ENCODE results near the gene OXSM. TPM values are rescaled to one million over a fixed set of nuclear protein-coding genes. Genes with fewer than 3 reads are reported as not detected.

Gene OXSM
- polyA plus RNA-seq, 2 donors = 10.8 to 13.9 TPM

GRCh38 chr3:25780618-25781017 is 9.3 kb upstream of the OXSM start:
- Histone ChIP-seq H3K36me3 (ENCODE audit: control insufficient read depth in 2 of 2, insufficient read depth in 2 of 2, low read length in 1 of 2) (peaks cover 0 to 2% of the 10 kb centered on the region in 2 donors), H3K27ac (ENCODE audit: low read depth in 2 of 2, low read length in 1 of 2) (no peak overlapping the region), H3K9me3 (ENCODE audit: control insufficient read depth in 2 of 2, insufficient read depth in 1 of 2, low read depth in 1 of 2, low read length in 1 of 2) (no peaks in the 10 kb centered on the region), H3K4me1 (ENCODE audit: control insufficient read depth in 2 of 2, insufficient read depth in 2 of 2, low read length in 1 of 2) (no peaks in the 10 kb centered on the region), H3K27me3 (ENCODE audit: control insufficient read depth in 1 of 2, insufficient read depth in 2 of 2, low read length in 2 of 2) (no peaks in the 10 kb centered on the region), H3K4me3 (ENCODE audit: low read depth in 1 of 2, low read length in 2 of 2) (no peak overlapping the region)
- 91 to 95% methylated on average over 6 of the region's 6 CpGs for WGBS, 2 donors

GRCh38 chr3:25781145-25781757 is 8.6 kb upstream of the OXSM start:
- Histone ChIP-seq H3K9me3 (ENCODE audit: control insufficient read depth in 2 of 2, insufficient read depth in 1 of 2, low read depth in 1 of 2, low read length in 1 of 2) (no peaks in the 10 kb centered on the region), H3K27me3 (ENCODE audit: control insufficient read depth in 1 of 2, insufficient read depth in 2 of 2, low read length in 2 of 2) (no peaks in the 10 kb centered on the region), H3K4me1 (ENCODE audit: control insufficient read depth in 2 of 2, insufficient read depth in 2 of 2, low read length in 1 of 2) (no peaks in the 10 kb centered on the region), H3K36me3 (ENCODE audit: control insufficient read depth in 2 of 2, insufficient read depth in 2 of 2, low read length in 1 of 2) (no peaks in the 10 kb centered on the region), H3K4me3 (ENCODE audit: low read depth in 1 of 2, low read length in 2 of 2) (no peak overlapping the region), H3K27ac (ENCODE audit: low read depth in 2 of 2, low read length in 1 of 2) (no peak overlapping the region)
- WGBS, 2 donors = 85 to 89% methylated on average over 11 of the region's 11 CpGs

DNA sequence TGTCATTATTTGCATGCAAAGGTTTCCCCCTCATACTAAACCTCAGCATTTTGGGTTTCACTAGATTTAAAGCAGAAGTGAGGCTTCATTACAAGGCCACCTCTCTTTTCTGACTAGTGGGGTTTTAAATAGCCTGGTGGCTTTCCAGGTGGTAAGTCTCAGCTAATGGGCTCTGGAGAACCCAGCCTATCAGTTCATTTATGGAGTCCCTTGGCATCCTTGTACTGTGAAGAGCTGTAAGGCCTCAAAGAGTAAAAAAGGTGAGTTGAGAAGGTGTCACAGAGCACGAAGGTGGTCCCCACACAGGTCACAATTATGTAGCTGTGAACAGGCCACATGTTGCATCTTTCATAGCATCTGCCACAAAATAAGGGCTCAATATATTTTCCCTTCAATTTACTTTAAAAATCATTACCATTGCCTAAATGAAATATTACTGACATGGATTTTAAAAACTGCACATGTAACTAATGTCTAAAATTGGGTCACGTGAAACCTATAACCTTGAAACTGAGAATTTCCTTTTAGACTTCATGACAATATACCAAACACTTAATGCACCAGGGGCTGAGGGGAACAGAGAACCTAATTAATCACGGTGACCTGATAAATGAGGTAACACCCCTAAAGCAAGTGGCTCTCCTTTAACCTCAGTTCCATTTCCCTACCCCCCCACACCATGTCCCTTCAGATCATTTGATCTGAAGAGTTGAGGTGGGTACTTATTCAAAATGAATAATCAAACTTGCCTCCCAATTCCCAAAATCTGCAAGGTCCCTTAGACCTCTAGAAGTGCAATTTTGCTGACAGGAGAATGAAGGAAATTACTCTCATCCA is 7.9 kb upstream of the OXSM start:
- Histone ChIP-seq H3K27me3 (ENCODE audit: control insufficient read depth in 1 of 2, insufficient read depth in 2 of 2, low read length in 2 of 2) (no peaks in the 10 kb centered on the region), H3K9me3 (ENCODE audit: control insufficient read depth in 2 of 2, insufficient read depth in 1 of 2, low read depth in 1 of 2, low read length in 1 of 2) (no peaks in the 10 kb centered on the region), H3K27ac (ENCODE audit: low read depth in 2 of 2, low read length in 1 of 2) (no peak overlapping the region), H3K4me1 (ENCODE audit: control insufficient read depth in 2 of 2, insufficient read depth in 2 of 2, low read length in 1 of 2) (no peaks in the 10 kb centered on the region), H3K4me3 (ENCODE audit: low read depth in 1 of 2, low read length in 2 of 2) (peak overlapping the region in 1 of 2 donors; percentile 75), H3K36me3 (ENCODE audit: control insufficient read depth in 2 of 2, insufficient read depth in 2 of 2, low read length in 1 of 2) (no peaks in the 10 kb centered on the region)
- 52 to 56% methylated on average over 3 of the region's 3 CpGs for WGBS, 2 donors

DNA sequence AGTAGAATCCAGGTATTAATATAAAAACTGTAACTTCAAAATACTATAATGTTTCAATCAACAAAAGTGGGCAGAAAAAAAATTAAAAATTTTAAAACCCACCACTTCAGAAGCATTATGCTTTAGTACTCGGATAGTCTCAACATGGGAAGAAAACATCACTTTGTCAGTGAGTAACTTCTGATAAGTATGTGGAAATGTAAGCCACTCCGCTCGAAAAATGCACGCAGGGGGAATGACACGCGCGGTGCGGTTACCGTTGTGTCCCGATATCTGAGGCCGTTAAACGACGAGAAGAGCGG is 7.3 kb upstream of the OXSM start:
- no peaks in the 10 kb centered on the region for H3K4me1 ChIP-seq (ENCODE audit: control insufficient read depth in 2 of 2, insufficient read depth in 2 of 2, low read length in 1 of 2)
- H3K4me3 ChIP-seq (ENCODE audit: low read depth in 1 of 2, low read length in 2 of 2) = peak overlapping the region; percentile 75 to 82
- no peaks in the 10 kb centered on the region for H3K27me3 ChIP-seq (ENCODE audit: control insufficient read depth in 1 of 2, insufficient read depth in 2 of 2, low read length in 2 of 2)
- H3K9me3 ChIP-seq (ENCODE audit: control insufficient read depth in 2 of 2, insufficient read depth in 1 of 2, low read depth in 1 of 2, low read length in 1 of 2) = no peaks in the 10 kb centered on the region
- H3K27ac ChIP-seq (ENCODE audit: low read depth in 2 of 2, low read length in 1 of 2) = peak overlapping the region; percentile 79 to 93
- no peaks in the 10 kb centered on the region for H3K36me3 ChIP-seq (ENCODE audit: control insufficient read depth in 2 of 2, insufficient read depth in 2 of 2, low read length in 1 of 2)
- 0% methylated on average over 14 of the region's 14 CpGs for WGBS, 2 donors

- H3K27me3 ChIP-seq (ENCODE audit: control insufficient read depth in 1 of 2, insufficient read depth in 2 of 2, low read length in 2 of 2) = no peaks in the 10 kb centered on the region
- peak within 1 kb of the TSS; percentile 75 to 82 for H3K4me3 ChIP-seq (ENCODE audit: low read depth in 1 of 2, low read length in 2 of 2)
- H3K27ac ChIP-seq (ENCODE audit: low read depth in 2 of 2, low read length in 1 of 2) = peak within 1 kb of the TSS; percentile 79 to 93
- H3K4me1 ChIP-seq (ENCODE audit: control insufficient read depth in 2 of 2, insufficient read depth in 2 of 2, low read length in 1 of 2) = no peaks in the 10 kb centered on the region
- H3K9me3 ChIP-seq (ENCODE audit: control insufficient read depth in 2 of 2, insufficient read depth in 1 of 2, low read depth in 1 of 2, low read length in 1 of 2) = no peaks in the 10 kb centered on the region
- WGBS, 2 donors = 1% methylated on average over 53 to 72 of the region's 72 CpGs
- no peaks in the 10 kb centered on the region for H3K36me3 ChIP-seq (ENCODE audit: control insufficient read depth in 2 of 2, insufficient read depth in 2 of 2, low read length in 1 of 2)
Measured at GRCh38 chr3:25782938-25783660, 6.8 kb upstream of the OXSM start, which contains the start of gene NGLY1. NGLY1 (minus strand) TSS chr3:25783443; CDS start chr3:25783390, 53 bp downstream.

- Histone ChIP-seq H3K9me3 (ENCODE audit: control insufficient read depth in 2 of 2, insufficient read depth in 1 of 2, low read depth in 1 of 2, low read length in 1 of 2) (no peaks in the 10 kb centered on the region), H3K27ac (ENCODE audit: low read depth in 2 of 2, low read length in 1 of 2) (peak overlapping the region; percentile 79 to 90), H3K4me3 (ENCODE audit: low read depth in 1 of 2, low read length in 2 of 2) (peak overlapping the region; percentile 75 to 82), H3K4me1 (ENCODE audit: control insufficient read depth in 2 of 2, insufficient read depth in 2 of 2, low read length in 1 of 2) (no peaks in the 10 kb centered on the region), H3K36me3 (ENCODE audit: control insufficient read depth in 2 of 2, insufficient read depth in 2 of 2, low read length in 1 of 2) (no peaks in the 10 kb centered on the region), H3K27me3 (ENCODE audit: control insufficient read depth in 1 of 2, insufficient read depth in 2 of 2, low read length in 2 of 2) (no peaks in the 10 kb centered on the region)
- WGBS, 2 donors = 16 to 20% methylated on average over 29 to 34 of the region's 34 CpGs
Measured at GRCh38 chr3:25783661-25784512, 6.0 kb upstream of the OXSM start.

- WGBS, 2 donors = 90 to 98% methylated on average over 1 of the region's 1 CpG
- Histone ChIP-seq H3K4me3 (ENCODE audit: low read depth in 1 of 2, low read length in 2 of 2) (no peak overlapping the region), H3K36me3 (ENCODE audit: control insufficient read depth in 2 of 2, insufficient read depth in 2 of 2, low read length in 1 of 2) (no peaks in the 10 kb centered on the region), H3K27me3 (ENCODE audit: control insufficient read depth in 1 of 2, insufficient read depth in 2 of 2, low read length in 2 of 2) (no peaks in the 10 kb centered on the region), H3K9me3 (ENCODE audit: control insufficient read depth in 2 of 2, insufficient read depth in 1 of 2, low read depth in 1 of 2, low read length in 1 of 2) (no peaks in the 10 kb centered on the region), H3K27ac (ENCODE audit: low read depth in 2 of 2, low read length in 1 of 2) (no peak overlapping the region), H3K4me1 (ENCODE audit: control insufficient read depth in 2 of 2, insufficient read depth in 2 of 2, low read length in 1 of 2) (no peaks in the 10 kb centered on the region)
Measured at GRCh38 chr3:25784971-25785370, 4.9 kb upstream of the OXSM start.

- 79 to 83% methylated on average over 3 of the region's 3 CpGs for WGBS, 2 donors
- H3K27ac ChIP-seq (ENCODE audit: low read depth in 2 of 2, low read length in 1 of 2) = no peak overlapping the region
- no peaks in the 10 kb centered on the region for H3K36me3 ChIP-seq (ENCODE audit: control insufficient read depth in 2 of 2, insufficient read depth in 2 of 2, low read length in 1 of 2)
- no peak overlapping the region for H3K4me3 ChIP-seq (ENCODE audit: low read depth in 1 of 2, low read length in 2 of 2)
- no peaks in the 10 kb centered on the region for H3K27me3 ChIP-seq (ENCODE audit: control insufficient read depth in 1 of 2, insufficient read depth in 2 of 2, low read length in 2 of 2)
- no peaks in the 10 kb centered on the region for H3K4me1 ChIP-seq (ENCODE audit: control insufficient read depth in 2 of 2, insufficient read depth in 2 of 2, low read length in 1 of 2)
- H3K9me3 ChIP-seq (ENCODE audit: control insufficient read depth in 2 of 2, insufficient read depth in 1 of 2, low read depth in 1 of 2, low read length in 1 of 2) = no peaks in the 10 kb centered on the region
Measured at GRCh38 chr3:25785826-25786225, 4.1 kb upstream of the OXSM start.

DNA sequence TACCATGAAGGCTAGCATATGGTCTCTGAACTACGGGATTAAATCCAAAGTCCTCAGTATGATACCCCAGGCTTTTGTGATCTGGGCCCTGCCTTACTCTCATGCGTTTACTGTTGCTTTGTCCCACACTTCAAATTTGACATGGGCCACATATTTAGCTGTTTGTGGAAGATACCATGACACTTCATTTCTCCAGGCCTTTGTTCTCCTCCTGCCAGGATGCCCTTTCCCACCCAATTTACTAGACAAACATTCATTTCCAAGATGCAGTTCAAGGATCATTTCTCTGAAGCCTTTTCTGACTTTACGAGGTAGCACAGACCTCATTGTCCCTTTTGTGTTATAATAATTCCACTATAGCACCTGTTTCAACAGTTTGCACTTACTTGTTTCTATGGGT is 2.2 kb upstream of the OXSM start:
- H3K36me3 ChIP-seq (ENCODE audit: control insufficient read depth in 2 of 2, insufficient read depth in 2 of 2, low read length in 1 of 2) = no peaks in the 10 kb centered on the region
- no peak overlapping the region for H3K4me3 ChIP-seq (ENCODE audit: low read depth in 1 of 2, low read length in 2 of 2)
- no peaks in the 10 kb centered on the region for H3K4me1 ChIP-seq (ENCODE audit: control insufficient read depth in 2 of 2, insufficient read depth in 2 of 2, low read length in 1 of 2)
- H3K9me3 ChIP-seq (ENCODE audit: control insufficient read depth in 2 of 2, insufficient read depth in 1 of 2, low read depth in 1 of 2, low read length in 1 of 2) = no peaks in the 10 kb centered on the region
- no peaks in the 10 kb centered on the region for H3K27me3 ChIP-seq (ENCODE audit: control insufficient read depth in 1 of 2, insufficient read depth in 2 of 2, low read length in 2 of 2)
- H3K27ac ChIP-seq (ENCODE audit: low read depth in 2 of 2, low read length in 1 of 2) = no peak overlapping the region
- 83 to 90% methylated on average over 3 of the region's 3 CpGs for WGBS, 2 donors
